Liver (tissue), 9 donors: ENCODE results near the gene PRR20C. TPM values are rescaled to one million over a fixed set of nuclear protein-coding genes. Genes with fewer than 3 reads are reported as not detected.
"Not testable (repeated sequence)": the region's sequence is repeated elsewhere in the genome, so short reads cannot be mapped to it uniquely, and the experiment has no call there.

ENCODE experiments used
- DNase-seq: peaks from one replicate; pipeline ENCODE4 v3.0.0-alpha.2; 2017; ENCODE audit warnings: low spot score
- H3K27ac ChIP-seq, 2 donors: one replicate each; pipeline ENCODE4 v1.7.0; 2013; ENCODE audit warnings: inconsistent platforms in 2 of 2, low read length in 2 of 2, control low read depth in 1 of 2, low read depth in 1 of 2, mild to moderate bottlenecking in 1 of 2
- H3K27me3 ChIP-seq, 4 donors: one replicate each; pipeline versions ENCODE4 v1.6.1 to v1.7.0; 2013; ENCODE audit warnings: low read length in 3 of 4, inconsistent platforms in 1 of 4, mild to moderate bottlenecking in 1 of 4, moderate library complexity in 1 of 4; ENCODE audit not compliant: control insufficient read depth in 4 of 4, insufficient read depth in 4 of 4
- H3K36me3 ChIP-seq, 4 donors: one replicate each; pipeline versions ENCODE4 v1.6.1 to v1.7.0; 2013; ENCODE audit warnings: low read length in 3 of 4, mild to moderate bottlenecking in 3 of 4, low read depth in 1 of 4, moderate library complexity in 1 of 4; ENCODE audit not compliant: control insufficient read depth in 4 of 4, insufficient read depth in 3 of 4
- H3K4me1 ChIP-seq, 4 donors: one replicate each; pipeline versions ENCODE4 v1.6.1 to v1.7.0; 2013; ENCODE audit warnings: low read length in 3 of 4, mild to moderate bottlenecking in 3 of 4, moderate library complexity in 1 of 4; ENCODE audit not compliant: control insufficient read depth in 4 of 4, insufficient read depth in 4 of 4
- H3K4me3 ChIP-seq, 3 donors: one replicate each; pipeline versions ENCODE4 v1.6.1 to v1.7.0; 2013; ENCODE audit warnings: low read length in 3 of 3, control low read depth in 1 of 3, low read depth in 1 of 3, mild to moderate bottlenecking in 1 of 3
- H3K9ac ChIP-seq, 2 donors: one replicate each; pipeline ENCODE4 v1.7.0; 2013; ENCODE audit warnings: low read length in 2 of 2, mild to moderate bottlenecking in 2 of 2, moderate library complexity in 2 of 2, control low read depth in 1 of 2, low read depth in 1 of 2
- H3K9me3 ChIP-seq, 4 donors: one replicate each; pipeline versions ENCODE4 v1.6.1 to v1.7.0; 2013; ENCODE audit warnings: low read length in 3 of 4; ENCODE audit not compliant: control insufficient read depth in 4 of 4
- CTCF ChIP-seq: fragments of 150-350 bp; IDR thresholded peaks from 2 replicates; pipeline ENCODE4 v1.5.1; 2017; ENCODE audit warnings: improper control_type of control experiment, low read depth, low read length; ENCODE audit not compliant: missing input control
- EGR1 ChIP-seq, 2 donors: IDR thresholded peaks; 2 replicates each; pipeline ENCODE4 v1.6.1; 2016 to 2018; ENCODE audit warnings: antibody characterized with exemption in 2 of 2, low read depth in 2 of 2
- FOXA1 ChIP-seq: IDR thresholded peaks from 2 replicates; pipeline ENCODE4 v1.6.1; 2016; ENCODE audit warnings: antibody characterized with exemption
- FOXA2 ChIP-seq: IDR thresholded peaks from 2 replicates; pipeline ENCODE4 v1.6.1; 2016; ENCODE audit warnings: antibody characterized with exemption
- GABPA ChIP-seq, 2 donors: IDR thresholded peaks in 1 of 2; conservative IDR thresholded peaks in 1 of 2; 2 replicates each; pipeline ENCODE4 v1.6.1; 2016; ENCODE audit warnings: antibody characterized with exemption in 2 of 2, mild to moderate bottlenecking in 1 of 2, moderate library complexity in 1 of 2
- JUND ChIP-seq, 2 donors: IDR thresholded peaks; 2 replicates each; pipeline ENCODE4 v1.6.1; 2016; ENCODE audit warnings: antibody characterized with exemption in 2 of 2
- NR2F2 ChIP-seq: IDR thresholded peaks from 2 replicates; pipeline ENCODE4 v1.6.1; 2016; ENCODE audit warnings: antibody characterized with exemption
- REST ChIP-seq: IDR thresholded peaks from 2 replicates; pipeline ENCODE4 v1.6.1; 2016; ENCODE audit warnings: antibody characterized with exemption, mild to moderate bottlenecking
- RXRA ChIP-seq, 2 donors: IDR thresholded peaks; 2 replicates each; pipeline ENCODE4 v1.6.1; 2017 to 2018; ENCODE audit warnings: antibody characterized with exemption in 2 of 2, mild to moderate bottlenecking in 1 of 2
- TAF1 ChIP-seq: conservative IDR thresholded peaks from 2 replicates; pipeline ENCODE4 v1.6.1; 2016; ENCODE audit warnings: antibody characterized with exemption, mild to moderate bottlenecking
- YY1 ChIP-seq: IDR thresholded peaks from 2 replicates; pipeline ENCODE4 v1.6.1; 2016; ENCODE audit warnings: antibody characterized with exemption, mild to moderate bottlenecking
- WGBS: extraction: QIAGEN DNeasy Blood & Tissue Kit; methylation state at CpG from one replicate; pipeline ENCODE4 v1.1.7; 2013; 5-methylcytosine and 5-hydroxymethylcytosine counted together
- polyA plus RNA-seq, 2 donors: library from polyadenylated mRNA; stranded (reverse) in 1 of 2; unstranded in 1 of 2; fragments of 200-250 nt in 1 of 2; fragments of >200 nt in 1 of 2; fragmentation: Nextera tagmentation in 1 of 2; extraction: Ambion mirVana in 1 of 2; gene quantifications; one replicate each; pipeline versions ENCODE4 v1.2.1 to v1.2.3, GENCODE V29; 2013 to 2015
- total RNA-seq, 2 donors: library from RNA; depleted of rRNA; stranded (reverse); fragments of >200 nt; gene quantifications; one replicate each; pipeline ENCODE4 v1.2.3, GENCODE V29; 2014
- TF ChIP-seq, protein P1 (sequence below): IDR thresholded peaks from 2 replicates; pipeline ENCODE4 v1.6.1; 2016; ENCODE audit warnings: antibody characterized with exemption
- TF ChIP-seq, protein P2 (sequence below): IDR thresholded peaks from 2 replicates; pipeline ENCODE4 v1.6.1; 2016; ENCODE audit warnings: antibody characterized with exemption
- TF ChIP-seq, protein P3 (sequence below): IDR thresholded peaks from 2 replicates; pipeline ENCODE4 v1.6.1; 2016; ENCODE audit warnings: antibody characterized with exemption
- donor health status: healthy.
- donor health status: healthy.
- donor health status: healthy.
- donor health status: healthy.
- donor health status: healthy.

PRR20C gene
- total and polyA plus RNA-seq, 4 donors: not detected

- TF ChIP-seq CTCF: no peak
These were observed 16.3 kb upstream of the PRR20C start (continued) for GRCh38 chr13:57137585-57137984.

- Histone ChIP-seq H3K27ac (no peak overlapping the region), H3K9ac (no peak overlapping the region), H3K4me3 (no peak overlapping the region), H3K27me3 (no peaks in the 10 kb centered on the region), H3K9me3 (no peaks in the 10 kb centered on the region), H3K4me1 (peaks cover 0 to 14% (median 3%) of the 10 kb centered on the region in 4 donors), H3K36me3 (no peaks in the 10 kb centered on the region)
- DNase-seq: no peak
- TF ChIP-seq, protein P1, sequence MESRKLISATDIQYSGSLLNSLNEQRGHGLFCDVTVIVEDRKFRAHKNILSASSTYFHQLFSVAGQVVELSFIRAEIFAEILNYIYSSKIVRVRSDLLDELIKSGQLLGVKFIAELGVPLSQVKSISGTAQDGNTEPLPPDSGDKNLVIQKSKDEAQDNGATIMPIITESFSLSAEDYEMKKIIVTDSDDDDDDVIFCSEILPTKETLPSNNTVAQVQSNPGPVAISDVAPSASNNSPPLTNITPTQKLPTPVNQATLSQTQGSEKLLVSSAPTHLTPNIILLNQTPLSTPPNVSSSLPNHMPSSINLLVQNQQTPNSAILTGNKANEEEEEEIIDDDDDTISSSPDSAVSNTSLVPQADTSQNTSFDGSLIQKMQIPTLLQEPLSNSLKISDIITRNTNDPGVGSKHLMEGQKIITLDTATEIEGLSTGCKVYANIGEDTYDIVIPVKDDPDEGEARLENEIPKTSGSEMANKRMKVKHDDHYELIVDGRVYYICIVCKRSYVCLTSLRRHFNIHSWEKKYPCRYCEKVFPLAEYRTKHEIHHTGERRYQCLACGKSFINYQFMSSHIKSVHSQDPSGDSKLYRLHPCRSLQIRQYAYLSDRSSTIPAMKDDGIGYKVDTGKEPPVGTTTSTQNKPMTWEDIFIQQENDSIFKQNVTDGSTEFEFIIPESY: no peak
- TF ChIP-seq TAF1 (no peak), EGR1 (IDR thresholded peaks at IDR 0.05; ENCODE audit: low read depth in 2 of 2) (no peak), FOXA1 (no peak), FOXA2 (no peak), JUND (IDR thresholded peaks at IDR 0.05) (no peak), CTCF (no peak), NR2F2 (no peak), YY1 (no peak), GABPA (IDR thresholded peaks at IDR 0.05 in 1 of 2, conservative IDR thresholded peaks at IDR 0.05 in 1 of 2) (no peak), REST (no peak), RXRA (IDR thresholded peaks at IDR 0.05) (no peak)
- TF ChIP-seq, protein P2, sequence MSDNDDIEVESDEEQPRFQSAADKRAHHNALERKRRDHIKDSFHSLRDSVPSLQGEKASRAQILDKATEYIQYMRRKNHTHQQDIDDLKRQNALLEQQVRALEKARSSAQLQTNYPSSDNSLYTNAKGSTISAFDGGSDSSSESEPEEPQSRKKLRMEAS: no peak
- TF ChIP-seq, protein P3, sequence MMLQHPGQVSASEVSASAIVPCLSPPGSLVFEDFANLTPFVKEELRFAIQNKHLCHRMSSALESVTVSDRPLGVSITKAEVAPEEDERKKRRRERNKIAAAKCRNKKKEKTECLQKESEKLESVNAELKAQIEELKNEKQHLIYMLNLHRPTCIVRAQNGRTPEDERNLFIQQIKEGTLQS: no peak
- 86% methylated on average over 5 of the region's 5 CpGs for WGBS
These were observed 14.9 kb upstream of the PRR20C start for GRCh38 chr13:57138988-57139387.

DNA sequence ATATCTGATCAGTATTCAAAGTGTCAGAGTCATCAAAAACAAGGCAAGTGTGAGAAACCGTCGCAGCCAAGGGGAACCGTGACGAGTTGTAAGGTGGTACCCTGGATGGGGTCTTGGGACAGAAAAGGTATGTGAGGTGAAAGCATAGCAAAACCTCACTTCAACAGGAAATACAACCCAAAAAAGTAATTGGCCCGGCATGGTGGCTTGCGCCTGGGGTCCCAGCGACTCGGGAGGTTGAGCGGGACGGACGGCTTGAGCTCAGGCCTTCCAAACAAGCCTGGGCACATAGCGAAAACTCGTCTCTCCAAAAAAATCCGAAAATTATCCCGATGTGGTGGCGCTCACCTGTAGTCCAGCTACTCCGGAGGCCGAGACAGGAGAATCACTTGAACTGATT, 14.1 kb upstream of the PRR20C start:
- WGBS: 100% methylated on average over 7 of the region's 18 CpGs
- H3K4me3 ChIP-seq, H3K36me3 ChIP-seq, H3K27me3 ChIP-seq, DNase-seq, H3K27ac ChIP-seq, H3K9ac ChIP-seq, H3K9me3 ChIP-seq: not testable (repeated sequence)
- peaks cover 0 to 13% (median 3%) of the 10 kb centered on the region in 4 donors for H3K4me1 ChIP-seq

DNA sequence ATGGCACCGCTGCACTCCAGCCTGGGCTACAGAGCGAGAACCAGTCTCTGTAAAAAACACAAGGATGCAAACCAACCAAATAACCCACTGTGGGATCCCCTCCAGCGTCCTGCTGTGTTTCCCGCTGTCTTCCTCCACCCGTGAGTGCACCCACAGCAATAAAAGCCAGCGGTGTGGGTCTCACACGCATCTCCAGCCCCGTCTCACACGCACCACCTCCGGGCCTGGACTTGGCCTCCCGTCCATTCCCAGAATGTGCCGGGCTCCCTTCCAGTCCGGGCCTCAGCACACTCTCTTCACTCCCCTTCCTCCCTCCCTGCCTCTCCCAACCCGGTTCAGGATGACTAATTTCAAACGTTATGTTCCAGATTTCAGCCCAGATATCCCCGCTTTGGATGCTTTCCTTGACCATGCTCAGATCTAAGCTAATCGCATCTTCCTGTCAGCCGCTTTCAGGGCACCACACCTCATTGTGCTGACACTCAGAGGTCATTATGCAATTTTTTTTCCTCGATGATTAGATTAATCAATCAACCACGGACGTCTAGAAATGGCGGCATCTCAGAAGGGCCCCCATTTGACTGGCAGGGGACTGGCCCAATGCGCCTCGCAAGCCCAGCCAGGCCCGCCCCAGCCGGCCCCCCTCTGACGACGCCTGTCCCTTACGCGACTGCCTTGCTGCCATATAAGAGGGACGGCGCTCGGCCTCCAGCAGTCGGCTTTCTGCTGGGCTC, 13.5 kb upstream of the PRR20C start, which contains the start of gene PRR20A:
PRR20A (plus strand) TSS at position 684 of the 734 bp plus-strand sequence. CDS start 387 bp downstream, outside the sequence.
- not testable (repeated sequence) for H3K27me3 ChIP-seq

More for the DNA sequence above, 13.5 kb upstream of the PRR20C start, which contains the start of gene PRR20A:
- not testable (repeated sequence) for H3K36me3 ChIP-seq, DNase-seq, H3K4me1 ChIP-seq, H3K9ac ChIP-seq, H3K4me3 ChIP-seq, H3K9me3 ChIP-seq, H3K27ac ChIP-seq
- WGBS: 97% methylated on average over 10 of the region's 34 CpGs
